Activated T-helper 2 cell treated with anti-CD3 and anti-CD28 coated beads, Interferon-gamma antibody, Interleukin-2, Interleukin-4, amounts not matched to agents 10 μg/mL and 5 μg/mL and 100 μg/mL, durations not matched to agents 14 hours and 24 hours and 36 hours (primary cell): Measurements from ENCODE around the gene SPRED3. TPM values are rescaled to one million over a fixed set of nuclear protein-coding genes. Genes with fewer than 3 reads are reported as not detected.
A peak's percentile ranks its signal among the peaks of the same experiment; 100 is the strongest.
"Not testable (repeated sequence)": the region's sequence is repeated elsewhere in the genome, so short reads cannot be mapped to it uniquely, and the experiment has no call there.

Source experiments
- DNase-seq: peaks from one replicate; pipeline ENCODE4 v3.0.0; 2021; ENCODE audit warnings: low spot score
- H3K27ac Mint-ChIP-seq: one replicate; pipeline ENCODE4 v1.8.0; 2021; ENCODE audit warnings: mixed read lengths
- H3K27me3 Mint-ChIP-seq: one replicate; pipeline ENCODE4 v1.8.0; 2021; ENCODE audit warnings: low read depth, mixed read lengths
- H3K36me3 Mint-ChIP-seq: one replicate; pipeline ENCODE4 v1.8.0; 2021; ENCODE audit warnings: low read depth, mixed read lengths
- H3K4me1 Mint-ChIP-seq: one replicate; pipeline ENCODE4 v1.8.0; 2021; ENCODE audit warnings: low read depth, mixed read lengths
- H3K4me3 Mint-ChIP-seq: one replicate; pipeline ENCODE4 v1.8.0; 2021; ENCODE audit warnings: low read depth, mild to moderate bottlenecking, moderate library complexity, mixed read lengths
- H3K9me3 Mint-ChIP-seq: one replicate; pipeline ENCODE4 v1.8.0; 2021; ENCODE audit warnings: mixed read lengths
- intact Hi-C: fragments of 100-400 bp; cut with micrococcal nuclease; formaldehyde crosslinking; loops from one replicate; pipeline ENCODE4 v1.15.1; 2023
- total RNA-seq: library from RNA; stranded (reverse); gene quantifications from 2 replicates; pipeline ENCODE4 v1.2.3, GENCODE V29; 2022

The SPRED3 gene
- total RNA-seq, 1 donor from 2014 or later, result 3.2 TPM

- H3K4me1 Mint-ChIP-seq, result peaks cover 11% of the 10 kb centered on the region
- H3K4me3 Mint-ChIP-seq, result peak overlapping the region; percentile 88
- H3K27me3 Mint-ChIP-seq, result peaks cover 35% of the 10 kb centered on the region
- intact Hi-C loops, result no loop called here
- H3K36me3 Mint-ChIP-seq, result no peaks in the 10 kb centered on the region
- no peak overlapping the region for H3K27ac Mint-ChIP-seq
- no peak for DNase-seq
- no peaks in the 10 kb centered on the region for H3K9me3 Mint-ChIP-seq
Measured at GRCh38 chr19:38360839-38361631, 27.5 kb upstream of the SPRED3 start.

DNA sequence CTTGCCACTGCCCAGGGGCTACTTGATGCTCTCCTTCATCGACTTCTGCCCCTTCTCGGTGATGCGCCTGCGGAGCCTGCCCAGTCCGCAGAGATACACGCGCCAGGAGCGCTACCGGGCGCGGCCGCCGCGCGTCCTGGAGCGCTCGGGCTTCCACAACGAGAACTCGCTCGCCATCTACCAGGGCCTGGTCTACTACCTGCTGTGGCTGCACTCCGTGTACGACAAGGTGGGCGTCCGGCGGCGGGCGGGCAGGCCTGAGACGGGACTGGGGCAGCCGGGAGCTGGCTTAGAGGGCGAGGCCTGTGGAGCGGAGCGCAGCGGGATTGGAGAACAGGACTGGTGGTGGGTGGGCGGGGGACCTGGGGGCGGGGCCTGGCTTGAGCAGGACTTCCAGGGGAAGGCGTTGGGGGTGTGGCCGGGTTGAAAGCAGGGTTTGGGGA lies 26.8 kb upstream of the SPRED3 start:
- peak overlapping the region; percentile 81 for H3K27ac Mint-ChIP-seq
- no peaks in the 10 kb centered on the region for H3K36me3 Mint-ChIP-seq
- H3K27me3 Mint-ChIP-seq, result peaks cover 33% of the 10 kb centered on the region
- peaks cover 11% of the 10 kb centered on the region for H3K4me1 Mint-ChIP-seq
- DNase-seq, result peak; percentile 77
- intact Hi-C loops, result loop anchor here (1.0 kb wide), 2 partner anchors 13 to 26 kb away; partner anchors contain the start of genes CATSPERG and PSMD8
- H3K9me3 Mint-ChIP-seq, result no peaks in the 10 kb centered on the region
- peak overlapping the region; percentile 88 for H3K4me3 Mint-ChIP-seq

- Mint-ChIP-seq H3K9me3 (no peaks in the 10 kb centered on the region), H3K27me3 (peaks cover 31% of the 10 kb centered on the region), H3K27ac (peak overlapping the region; percentile 81), H3K4me1 (peaks cover 11% of the 10 kb centered on the region), H3K4me3 (peak overlapping the region; percentile 88), H3K36me3 (no peaks in the 10 kb centered on the region)
- peak; percentile 84 for DNase-seq
- intact Hi-C loops, result loop anchor here (1.0 kb wide), 2 partner anchors 12 to 27 kb away; partner anchors contain the start of genes CATSPERG and PSMD8
Measured at GRCh38 chr19:38362076-38362945, 26.2 kb upstream of the SPRED3 start.

GRCh38 chr19:38362946-38363688 lies 25.4 kb upstream of the SPRED3 start:
- intact Hi-C loops, result loop anchor here (1.0 kb wide), 2 partner anchors 11 to 28 kb away; partner anchors contain the start of genes CATSPERG and PSMD8
- H3K9me3 Mint-ChIP-seq, H3K36me3 Mint-ChIP-seq, DNase-seq, H3K27ac Mint-ChIP-seq: not testable (repeated sequence)
- H3K4me3 Mint-ChIP-seq, result peak overlapping the region; percentile 88
- peaks cover 30% of the 10 kb centered on the region for H3K27me3 Mint-ChIP-seq
- peaks cover 11% of the 10 kb centered on the region for H3K4me1 Mint-ChIP-seq

GRCh38 chr19:38367041-38367440 lies 21.5 kb upstream of the SPRED3 start:
- no peaks in the 10 kb centered on the region for H3K27me3 Mint-ChIP-seq
- H3K27ac Mint-ChIP-seq, result no peak overlapping the region
- peaks cover 2% of the 10 kb centered on the region for H3K4me1 Mint-ChIP-seq
- DNase-seq, result no peak
- no peaks in the 10 kb centered on the region for H3K9me3 Mint-ChIP-seq
- H3K4me3 Mint-ChIP-seq, result no peak overlapping the region
- intact Hi-C loops, result no loop called here
- H3K36me3 Mint-ChIP-seq, result no peaks in the 10 kb centered on the region

DNA sequence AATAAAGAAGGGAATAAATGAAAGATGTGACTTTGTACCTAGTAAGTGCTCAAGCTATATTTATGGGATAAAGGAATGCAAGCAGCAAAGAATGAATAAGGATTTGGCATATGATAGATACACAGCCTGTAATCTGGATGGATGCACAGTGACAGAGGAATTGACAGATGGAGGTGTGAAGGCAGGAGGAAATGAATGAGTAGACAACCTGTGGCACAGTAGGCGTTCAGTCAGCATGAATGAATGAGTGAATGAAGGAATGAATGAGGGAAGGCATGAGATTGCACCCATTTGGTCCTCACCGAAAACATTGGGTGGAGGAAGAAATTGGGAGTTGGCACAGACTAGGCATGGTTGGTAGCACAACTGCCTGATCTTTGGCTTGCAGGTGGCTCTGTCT lies 18.9 kb upstream of the SPRED3 start:
- intact Hi-C loops, result no loop called here
- Mint-ChIP-seq H3K9me3 (no peaks in the 10 kb centered on the region), H3K27ac (no peak overlapping the region), H3K4me3 (no peak overlapping the region), H3K4me1 (no peaks in the 10 kb centered on the region), H3K27me3 (no peaks in the 10 kb centered on the region), H3K36me3 (peaks cover under 1% of the 10 kb centered on the region)
- no peak for DNase-seq

DNA sequence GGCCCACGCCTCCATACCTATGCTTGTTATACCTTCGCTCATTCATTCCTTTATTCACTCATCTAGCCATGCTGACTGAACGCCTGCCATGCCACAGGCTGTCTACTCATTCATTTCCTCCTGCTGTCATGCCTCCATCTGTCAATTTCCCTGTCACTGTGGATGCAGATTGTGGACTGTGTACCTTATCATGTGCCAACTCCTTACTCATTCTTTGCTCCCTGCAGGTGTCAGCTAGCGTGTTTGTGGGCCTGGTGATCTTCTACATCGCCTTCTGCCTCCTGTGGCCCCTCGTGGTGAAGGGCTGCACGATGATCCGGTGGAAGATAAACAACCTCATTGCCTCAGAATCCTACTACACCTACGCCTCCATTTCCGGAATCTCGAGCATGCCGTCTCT lies 18.2 kb upstream of the SPRED3 start:
- Mint-ChIP-seq H3K4me1 (peaks cover 5% of the 10 kb centered on the region), H3K27me3 (no peaks in the 10 kb centered on the region), H3K27ac (no peak overlapping the region), H3K36me3 (peaks cover 8% of the 10 kb centered on the region), H3K4me3 (no peak overlapping the region), H3K9me3 (no peaks in the 10 kb centered on the region)
- no peak for DNase-seq
- intact Hi-C loops, result loop anchor here (5.0 to 10.0 kb wide), 3 partner anchors 128 to 975 kb away; partner anchors contain the start of genes SAMD4B, SIPA1L3 and WDR87

GRCh38 chr19:38371081-38371480 lies 17.4 kb upstream of the SPRED3 start:
- Mint-ChIP-seq H3K9me3 (no peaks in the 10 kb centered on the region), H3K4me1 (peaks cover 13% of the 10 kb centered on the region), H3K36me3 (peaks cover 16% of the 10 kb centered on the region), H3K4me3 (no peak overlapping the region), H3K27ac (no peak overlapping the region), H3K27me3 (no peaks in the 10 kb centered on the region)
- intact Hi-C loops, result loop anchor here (5.0 to 10.0 kb wide), 3 partner anchors 129 to 974 kb away; partner anchors contain the start of genes SAMD4B, SIPA1L3 and WDR87
- no peak for DNase-seq

- Mint-ChIP-seq H3K4me3 (peak overlapping the region; percentile 100), H3K9me3 (no peaks in the 10 kb centered on the region), H3K36me3 (peaks cover 34% of the 10 kb centered on the region), H3K27ac (peak overlapping the region; percentile 86), H3K4me1 (peaks cover 20% of the 10 kb centered on the region), H3K27me3 (no peaks in the 10 kb centered on the region)
- no peak for DNase-seq
- intact Hi-C loops, result loop anchor here (1.0 to 10.0 kb wide), 9 partner anchors 12 to 971 kb away; partner anchors contain the start of genes MRPS12, SAMD4B, SARS2 and SIPA1L3
Measured at GRCh38 chr19:38373907-38374331, 14.6 kb upstream of the SPRED3 start.

DNA sequence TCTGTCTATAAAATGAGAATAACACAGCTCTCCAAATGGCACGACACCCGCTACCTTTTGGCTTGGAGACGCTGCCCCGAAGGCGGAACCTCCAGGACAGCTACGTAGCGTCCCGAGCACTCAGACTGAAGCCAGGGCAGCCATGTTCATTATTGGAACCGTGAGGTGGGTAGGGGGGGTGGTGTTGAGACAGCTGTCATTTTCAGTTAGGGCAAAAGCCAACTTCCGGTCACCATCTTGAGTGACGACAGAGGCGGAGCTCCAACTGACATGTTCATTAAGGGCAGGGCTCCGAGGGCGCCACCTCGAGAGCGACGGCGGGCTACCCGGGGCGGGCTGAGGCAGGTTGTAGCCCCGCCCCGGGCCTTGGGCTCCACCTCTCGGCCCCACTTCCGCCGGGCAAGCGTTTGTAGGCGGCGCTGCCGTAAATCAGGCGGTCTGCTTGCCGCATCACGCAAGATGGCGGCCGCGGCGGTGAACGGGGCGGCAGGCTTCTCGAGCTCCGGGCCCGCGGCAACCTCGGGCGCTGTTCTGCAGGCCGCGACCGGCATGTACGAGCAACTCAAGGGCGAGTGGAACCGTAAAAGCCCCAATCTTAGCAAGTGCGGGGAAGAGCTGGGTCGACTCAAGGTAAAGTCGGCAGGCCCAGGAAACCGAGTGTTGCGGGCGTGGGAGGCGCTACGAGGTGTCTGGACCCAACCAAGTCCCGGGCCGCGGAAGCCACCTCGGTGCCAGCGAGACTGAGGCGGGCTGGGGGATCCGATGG lies 14.0 kb upstream of the SPRED3 start, which contains the start of gene PSMD8:
Gene PSMD8 (plus strand): TSS at position 240 of the 766 bp plus-strand sequence. CDS start 31 bp downstream, at position 271.
- peaks cover 40% of the 10 kb centered on the region for H3K36me3 Mint-ChIP-seq
- peak within 1 kb of the TSS; percentile 100 for H3K4me3 Mint-ChIP-seq
- no peaks in the 10 kb centered on the region for H3K9me3 Mint-ChIP-seq
- peaks cover 22% of the 10 kb centered on the region for H3K4me1 Mint-ChIP-seq
- H3K27ac Mint-ChIP-seq, result peak within 1 kb of the TSS; percentile 98
- intact Hi-C loops, result loop anchor here (1.0 to 10.0 kb wide), 9 partner anchors 12 to 970 kb away; partner anchors contain the start of genes MRPS12, SAMD4B, SARS2 and SIPA1L3
- DNase-seq, result peak; percentile 98
- no peaks in the 10 kb centered on the region for H3K27me3 Mint-ChIP-seq

GRCh38 chr19:38375098-38375493 lies 13.4 kb upstream of the SPRED3 start:
- intact Hi-C loops, result loop anchor here (10.0 kb wide), 2 partner anchors 470 to 970 kb away; partner anchors contain the start of genes SAMD4B, SIPA1L3 and WDR87
- Mint-ChIP-seq H3K36me3 (peaks cover 43% of the 10 kb centered on the region), H3K4me3 (peak overlapping the region; percentile 100), H3K27me3 (no peaks in the 10 kb centered on the region), H3K4me1 (peaks cover 23% of the 10 kb centered on the region), H3K27ac (peak overlapping the region; percentile 98), H3K9me3 (no peaks in the 10 kb centered on the region)
- DNase-seq, result no peak
